K562 (cell line): ENCODE results near the gene STK11. TPM values are rescaled to one million over a fixed set of nuclear protein-coding genes. Genes with fewer than 3 reads are reported as not detected.

Experiments
- ADNP ChIP-seq: fragments of 200-800 bp; sonication (Bioruptor generic); IDR thresholded peaks from 2 replicates; pipeline ENCODE4 v1.6.1; 2016; ENCODE audit warnings: missing genetic modification characterization, missing compliant biosample characterization
- AFF4 ChIP-seq: sonication (generic); formaldehyde crosslinking; IDR thresholded peaks from 2 replicates; pipeline ENCODE4 v1.8.0; 2023; ENCODE audit warnings: mild to moderate bottlenecking, missing genetic modification reagents
- ATF4 ChIP-seq: fragments of 450-650 bp; formaldehyde crosslinking; IDR thresholded peaks from 2 replicates; pipeline ENCODE4 v1.4.0; 2022; ENCODE audit warnings: mild to moderate bottlenecking, moderate library complexity
- BDP1 ChIP-seq: IDR thresholded peaks from 3 replicates; pipeline ENCODE4 v1.6.1; 2011; ENCODE audit not compliant: insufficient read length, insufficient read depth
- DMBX1 ChIP-seq: fragments of 250-450 bp; sonication (Bioruptor Pico); IDR thresholded peaks from 2 replicates; pipeline ENCODE4 v1.8.0; 2022; ENCODE audit warnings: inconsistent platforms, mild to moderate bottlenecking, moderate library complexity, borderline replicate concordance
- FOXK1 ChIP-seq: sonication (generic); formaldehyde crosslinking; IDR thresholded peaks from 2 replicates; pipeline ENCODE4 v1.8.0; 2022; ENCODE audit warnings: missing genetic modification reagents, mild to moderate bottlenecking, borderline replicate concordance
- HDAC1 ChIP-seq, 2 experiments: fragments of 450-650 bp; IDR thresholded peaks; 2 replicates each; pipeline ENCODE4 v1.6.1; 2016 to 2017; ENCODE audit warnings: inconsistent platforms in 1 of 2, mild to moderate bottlenecking in 1 of 2, moderate library complexity in 1 of 2
- KDM5B ChIP-seq: fragments of 200-600 bp; sonication (generic); IDR thresholded peaks from 2 replicates; pipeline ENCODE4 v1.6.1; 2012; ENCODE audit warnings: low read depth, mild to moderate bottlenecking, moderate library complexity, low read length, control low read depth, inconsistent platforms; ENCODE audit not compliant: insufficient replicate concordance
- MXI1 ChIP-seq: IDR thresholded peaks from 2 replicates; pipeline ENCODE4 v1.6.1; 2011; ENCODE audit warnings: low read depth, mild to moderate bottlenecking, improper control_type of control experiment, low read length
- NR2C1 ChIP-seq, 2 experiments: fragments of 450-650 bp; IDR thresholded peaks; 2 replicates each; pipeline ENCODE4 v1.6.1; 2017; ENCODE audit warnings: mild to moderate bottlenecking in 2 of 2, antibody characterized with exemption in 1 of 2, inconsistent platforms in 1 of 2, missing compliant biosample characterization in 1 of 2, missing genetic modification characterization in 1 of 2
- PREB ChIP-seq: sonication (generic); formaldehyde crosslinking; IDR thresholded peaks from 2 replicates; pipeline ENCODE4 v1.8.1; 2023; ENCODE audit warnings: mild to moderate bottlenecking, missing genetic modification reagents
- RBM14 ChIP-seq: fragments of 200-400 bp; formaldehyde crosslinking; IDR thresholded peaks from 2 replicates; pipeline ENCODE4 v1.6.1; 2018; ENCODE audit warnings: low read depth, mild to moderate bottlenecking, low read length, moderate library complexity, borderline replicate concordance; ENCODE audit not compliant: insufficient read depth
- ZNF197 ChIP-seq: fragments of 200-800 bp; sonication (Bioruptor generic); IDR thresholded peaks from 2 replicates; pipeline ENCODE4 v1.6.1; 2016; ENCODE audit warnings: low read depth, missing genetic modification characterization, missing compliant biosample characterization
- ZNF586 ChIP-seq: fragments of 450-650 bp; formaldehyde crosslinking; conservative IDR thresholded peaks from 2 replicates; pipeline ENCODE4 v1.4.0; 2020; ENCODE audit warnings: mild to moderate bottlenecking, moderate library complexity
- polyA plus RNA-seq, 8 experiments: library from polyadenylated mRNA; depleted of rRNA in 4 of 8; stranded (reverse) in 5 of 8; unstranded in 3 of 8; fragments of >200 nt; fragmentation: Nextera tagmentation in 2 of 8; fragmentation: Illumina TruSeq in 1 of 8; extraction: Ambion mirVana in 2 of 8; extraction: Trizol in 1 of 8; gene quantifications; 2 replicates each; pipeline versions ENCODE4 v1.2.1 to v1.2.3, GENCODE V29; 2011 to 2014; ENCODE audit warnings: inconsistent platforms in 1 of 8, missing spikeins in 1 of 8
- total RNA-seq, 7 experiments: library from RNA; depleted of rRNA in 6 of 7; stranded (reverse); fragments of >200 nt in 6 of 7; fragmentation: Illumina TruSeq in 2 of 7; extraction: Trizol in 2 of 7; gene quantifications; 2 replicates each; pipeline versions ENCODE4 v1.2.1 to v1.2.3, GENCODE V29; 2011 to 2021; ENCODE audit warnings: low replicate concordance in 1 of 7

The STK11 gene
- total and polyA plus RNA-seq, 9 of the 15 experiments (the other 6 are each of a cell fraction or from before 2014, with no cell fraction given), result 0.15 to 96.5 (median 31.7) TPM

GRCh38 chr19:1274852-1275259 lies 69.3 kb downstream of the STK11 start (continued):
- TF ChIP-seq NR2C1 (IDR thresholded peaks at IDR 0.05), result no peak
- no peak for TF ChIP-seq NR2C1 (tag; IDR thresholded peaks at IDR 0.05)
- no peak for TF ChIP-seq PREB (CRISPR knock-in tag)
- peak; percentile 60; the same call in 1 of the 2 replicates for TF ChIP-seq FOXK1 (CRISPR knock-in tag)
- TF ChIP-seq ATF4 (CRISPR knock-in tag), result no peak
- TF ChIP-seq AFF4 (CRISPR knock-in tag), result peak; percentile 85
- no peak for TF ChIP-seq ADNP
- no peak for TF ChIP-seq HDAC1 (IDR thresholded peaks at IDR 0.05)
- TF ChIP-seq ZNF586 (CRISPR knock-in tag), result 0 out of 2 replicates have a peak, but pooled peaks have one; percentile 3
- no peak for TF ChIP-seq DMBX1 (CRISPR knock-in tag)
- TF ChIP-seq MXI1, result no peak; the same call in 1 of the 2 replicates
- no peak for TF ChIP-seq BDP1
- peak; percentile 38; the same call in 1 of the 2 replicates for TF ChIP-seq ZNF197 (CRISPR knock-in tag)
- no peak for TF ChIP-seq RBM14
- TF ChIP-seq KDM5B, result no peak
